ENCODE results near the gene TBC1D25.

TBC1D25 gene

GRCh38 chrX:48560056-48560455 lies 20.5 kb downstream of the TBC1D25 start:
- Histone ChIP-seq H3K9ac (no peak overlapping the region), H3K27ac (no peak overlapping the region), H3K4me3 (ENCODE audit: low read depth, low read length) (no peak overlapping the region), H3K9me3 (ENCODE audit: control insufficient read depth, low read length) (no peaks in the 10 kb centered on the region), H3K4me1 (no peaks in the 10 kb centered on the region), H3K4me2 (ENCODE audit: low read length) (no peak overlapping the region), H3K36me3 (ENCODE audit: control insufficient read depth, insufficient read depth, low read length) (no peaks in the 10 kb centered on the region), H3K27me3 (ENCODE audit: control insufficient read depth, insufficient read depth, low read length) (no peaks in the 10 kb centered on the region), H2AFZ (no peak overlapping the region), H3K79me2 (no peaks in the 10 kb centered on the region)
- no peak for TF ChIP-seq CTCF (IDR thresholded peaks at IDR 0.05)

DNA sequence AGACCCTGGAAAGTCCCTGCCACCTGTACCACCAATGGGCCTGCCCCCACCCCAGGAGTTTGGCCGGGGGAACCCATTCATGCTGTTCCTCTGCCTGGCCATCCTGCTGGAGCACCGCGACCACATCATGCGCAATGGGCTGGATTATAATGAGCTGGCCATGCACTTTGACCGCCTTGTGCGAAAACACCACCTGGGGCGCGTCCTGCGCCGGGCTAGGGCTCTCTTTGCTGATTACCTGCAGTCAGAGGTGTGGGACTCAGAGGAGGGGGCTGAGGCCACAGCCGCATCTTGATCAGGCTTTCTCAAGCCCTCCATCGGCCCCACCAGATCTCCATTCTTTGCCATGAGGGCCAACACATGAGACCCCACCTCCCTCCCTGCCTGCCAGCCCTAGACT lies 21.2 kb downstream of the TBC1D25 start:
- no peak overlapping the region for H3K9ac ChIP-seq
- no peaks in the 10 kb centered on the region for H3K36me3 ChIP-seq (ENCODE audit: control insufficient read depth, insufficient read depth, low read length)
- no peaks in the 10 kb centered on the region for H3K79me2 ChIP-seq
- no peaks in the 10 kb centered on the region for H3K9me3 ChIP-seq (ENCODE audit: control insufficient read depth, low read length)
- H3K27me3 ChIP-seq (ENCODE audit: control insufficient read depth, insufficient read depth, low read length), result no peaks in the 10 kb centered on the region
- no peak overlapping the region for H3K4me3 ChIP-seq (ENCODE audit: low read depth, low read length)
- no peak overlapping the region for H3K27ac ChIP-seq
- no peak overlapping the region for H2AFZ ChIP-seq
- no peak overlapping the region for H3K4me2 ChIP-seq (ENCODE audit: low read length)
- no peak for TF ChIP-seq CTCF (IDR thresholded peaks at IDR 0.05)
- no peaks in the 10 kb centered on the region for H3K4me1 ChIP-seq

GRCh38 chrX:48569958-48570357 lies 30.4 kb downstream of the TBC1D25 start:
- no peak overlapping the region for H3K4me2 ChIP-seq (ENCODE audit: low read length)
- H2AFZ ChIP-seq, result no peak overlapping the region
- no peaks in the 10 kb centered on the region for H3K9me3 ChIP-seq (ENCODE audit: control insufficient read depth, low read length)
- no peak overlapping the region for H3K9ac ChIP-seq
- peaks cover 3% of the 10 kb centered on the region for H3K4me1 ChIP-seq
- no peaks in the 10 kb centered on the region for H3K36me3 ChIP-seq (ENCODE audit: control insufficient read depth, insufficient read depth, low read length)
- TF ChIP-seq CTCF (IDR thresholded peaks at IDR 0.05), result no peak
- no peak overlapping the region for H3K4me3 ChIP-seq (ENCODE audit: low read depth, low read length)
- H3K27ac ChIP-seq, result no peak overlapping the region
- no peaks in the 10 kb centered on the region for H3K27me3 ChIP-seq (ENCODE audit: control insufficient read depth, insufficient read depth, low read length)
- peaks cover under 1% of the 10 kb centered on the region for H3K79me2 ChIP-seq

GRCh38 chrX:48573690-48574269 lies 34.3 kb downstream of the TBC1D25 start:
- Histone ChIP-seq H2AFZ (peak overlapping the region; percentile 89), H3K36me3 (ENCODE audit: control insufficient read depth, insufficient read depth, low read length) (no peaks in the 10 kb centered on the region), H3K79me2 (peaks cover 12% of the 10 kb centered on the region), H3K27me3 (ENCODE audit: control insufficient read depth, insufficient read depth, low read length) (no peaks in the 10 kb centered on the region), H3K4me3 (ENCODE audit: low read depth, low read length) (peak overlapping the region; percentile 95), H3K9me3 (ENCODE audit: control insufficient read depth, low read length) (no peaks in the 10 kb centered on the region), H3K9ac (peak overlapping the region; percentile 1), H3K4me1 (peaks cover 5% of the 10 kb centered on the region), H3K27ac (peak overlapping the region; percentile 100), H3K4me2 (ENCODE audit: low read length) (peak overlapping the region; percentile 90)
- TF ChIP-seq CTCF (IDR thresholded peaks at IDR 0.05), result no peak
